Keratinocyte (primary cell): Measurements from ENCODE around the gene FRAS1. TPM values are rescaled to one million over a fixed set of nuclear protein-coding genes. Genes with fewer than 3 reads are reported as not detected.

ENCODE experiments used
- DNase-seq: peaks from one replicate; pipeline ENCODE4 v3.0.0-alpha.2; 2011; ENCODE audit warnings: low read depth, missing footprints, low spot score
- FAIRE-seq: peaks from 2 replicates; lab custom pipeline; 2011; peaks lifted over from hg19 to GRCh38; lab: Jason Lieb, UNC
- H2AFZ ChIP-seq: 2 replicates; pipeline ENCODE4 v1.6.0; 2012; ENCODE audit warnings: low read length, control low read depth, inconsistent platforms; ENCODE audit not compliant: control insufficient read depth
- H3K27ac ChIP-seq: 2 replicates; pipeline ENCODE4 v1.5.1; 2011; ENCODE audit warnings: low read length; ENCODE audit not compliant: control insufficient read depth, insufficient read depth
- H3K27me3 ChIP-seq: 3 replicates; pipeline ENCODE4 v1.6.0; 2011; ENCODE audit warnings: low read length; ENCODE audit not compliant: control insufficient read depth, insufficient read depth; ENCODE audit errors: extremely low read depth
- H3K36me3 ChIP-seq, 2 experiments: 2 replicates in 1 of 2; 3 replicates in 1 of 2; pipeline ENCODE4 v1.5.1; 2011; ENCODE audit warnings: low read length in 2 of 2, mild to moderate bottlenecking in 1 of 2; ENCODE audit not compliant: control insufficient read depth in 2 of 2, insufficient read depth in 2 of 2; ENCODE audit errors: extremely low read depth in 1 of 2
- H3K4me1 ChIP-seq: 3 replicates; pipeline ENCODE4 v1.5.1; 2011; ENCODE audit warnings: low read length; ENCODE audit not compliant: control insufficient read depth, insufficient read depth; ENCODE audit errors: extremely low read depth
- H3K4me2 ChIP-seq: 3 replicates; pipeline ENCODE4 v1.6.0; 2011; ENCODE audit warnings: low read depth, low read length; ENCODE audit not compliant: control insufficient read depth, insufficient read depth; ENCODE audit errors: extremely low read depth
- H3K4me3 ChIP-seq, 3 experiments: fragments of 200-600 bp in 1 of 3; sonication (generic) in 1 of 3; 2 replicates in 2 of 3; 3 replicates in 1 of 3; pipeline ENCODE4 v1.5.1; 2011 to 2016; ENCODE audit warnings: low read length in 3 of 3, mild to moderate bottlenecking in 3 of 3, control low read depth in 2 of 3, inconsistent platforms in 1 of 3, low read depth in 1 of 3, mixed read lengths in 1 of 3, mixed run types in 1 of 3, moderate library complexity in 1 of 3; ENCODE audit not compliant: control insufficient read depth in 2 of 3, insufficient read depth in 2 of 3; ENCODE audit errors: extremely low read depth in 1 of 3
- H3K79me2 ChIP-seq: 2 replicates; pipeline ENCODE4 v1.6.0; 2012; ENCODE audit warnings: low read length; ENCODE audit not compliant: control insufficient read depth, insufficient read depth
- H3K9ac ChIP-seq: 3 replicates; pipeline ENCODE4 v1.6.0; 2011; ENCODE audit warnings: low read length; ENCODE audit not compliant: control insufficient read depth, insufficient read depth; ENCODE audit errors: extremely low read depth
- H3K9me1 ChIP-seq: 3 replicates; pipeline ENCODE4 v1.6.0; 2011; ENCODE audit warnings: low read length; ENCODE audit not compliant: control insufficient read depth, insufficient read depth; ENCODE audit errors: extremely low read depth
- H3K9me3 ChIP-seq: 2 replicates; pipeline ENCODE4 v1.5.1; 2012; ENCODE audit warnings: low read depth, low read length; ENCODE audit not compliant: control insufficient read depth
- H4K20me1 ChIP-seq: 3 replicates; pipeline ENCODE4 v1.6.0; 2011; ENCODE audit warnings: low read length; ENCODE audit not compliant: control insufficient read depth, insufficient read depth; ENCODE audit errors: extremely low read depth
- CTCF ChIP-seq, 3 experiments: IDR thresholded peaks in 1 of 3; conservative IDR thresholded peaks in 1 of 3; optimal IDR thresholded peaks in 1 of 3; 2 replicates in 2 of 3; 3 replicates in 1 of 3; pipeline versions ENCODE3 to v1.5.1; 2011; ENCODE audit warnings: low read length in 3 of 3, mild to moderate bottlenecking in 3 of 3, moderate library complexity in 2 of 3, control low read depth in 1 of 3, inconsistent platforms in 1 of 3; ENCODE audit not compliant: insufficient read depth in 2 of 3; ENCODE audit errors: extremely low read depth in 1 of 3
- EZH2 ChIP-seq: IDR thresholded peaks from one replicate; pipeline ENCODE4 v1.6.1; 2012; ENCODE audit warnings: inconsistent platforms, mild to moderate bottlenecking, low read length, moderate library complexity
- dilution Hi-C: fragments of 300-500 bp; cut with MboI; formaldehyde crosslinking; loops from one replicate; pipeline ENCODE4 v1.7.0; 2020; ENCODE audit warnings: low sequenced_read_pairs; ENCODE audit not compliant: extremely low pct_ligation_motif_present
- polyA plus RNA-seq, 5 experiments: library from polyadenylated mRNA; depleted of rRNA in 3 of 5; stranded (reverse) in 3 of 5; stranded (forward) in 1 of 5; unstranded in 1 of 5; fragments of >200 nt; gene quantifications; 1 replicate in 1 of 5; 2 replicates in 3 of 5; 3 replicates in 1 of 5; pipeline versions ENCODE4 v1.2.1 to v1.2.3, GENCODE V29; 2011 to 2012; ENCODE audit warnings: missing spikeins in 2 of 5, low read depth in 1 of 5, low replicate concordance in 1 of 5

The FRAS1 gene
- polyA plus RNA-seq, 1 donor (not counting 4 experiments of a cell fraction or from before 2014, with no cell fraction given): 3.5 TPM

GRCh38 chr4:78410676-78411075, 353.6 kb downstream of the FRAS1 start:
- TF ChIP-seq CTCF (optimal IDR thresholded peaks at IDR 0.05 in 1 of 3, IDR thresholded peaks at IDR 0.05 in 1 of 3, conservative IDR thresholded peaks at IDR 0.05 in 1 of 3; ENCODE audit: extremely low read depth in 1 of 3, insufficient read depth in 2 of 3, low read length in 3 of 3) (no peak), EZH2 (no peak)
- DNase-seq (no peak), FAIRE-seq (no peak)
- Histone ChIP-seq H3K27ac (no peak overlapping the region), H3K9ac (no peak overlapping the region), H3K4me1 (no peaks in the 10 kb centered on the region), H3K4me2 (no peak overlapping the region), H3K9me1 (no peaks in the 10 kb centered on the region), H2AFZ (no peak overlapping the region), H3K27me3 (no peaks in the 10 kb centered on the region), H3K4me3 (no peak overlapping the region), H4K20me1 (no peaks in the 10 kb centered on the region), H3K36me3 (no peaks in the 10 kb centered on the region), H3K9me3 (no peaks in the 10 kb centered on the region), H3K79me2 (no peaks in the 10 kb centered on the region)
- dilution Hi-C loops: no loop called here

GRCh38 chr4:78414116-78414515, 357.0 kb downstream of the FRAS1 start:
- Histone ChIP-seq H3K27me3 (no peaks in the 10 kb centered on the region), H3K9me1 (no peaks in the 10 kb centered on the region), H3K9ac (no peak overlapping the region), H3K9me3 (no peaks in the 10 kb centered on the region), H3K4me1 (peaks cover 17% of the 10 kb centered on the region), H4K20me1 (no peaks in the 10 kb centered on the region), H3K79me2 (no peaks in the 10 kb centered on the region), H3K4me3 (no peak overlapping the region), H3K36me3 (no peaks in the 10 kb centered on the region), H2AFZ (no peak overlapping the region), H3K27ac (no peak overlapping the region), H3K4me2 (no peak overlapping the region)
- DNase-seq: no peak
- no peak for FAIRE-seq
- TF ChIP-seq CTCF (optimal IDR thresholded peaks at IDR 0.05 in 1 of 3, IDR thresholded peaks at IDR 0.05 in 1 of 3, conservative IDR thresholded peaks at IDR 0.05 in 1 of 3; ENCODE audit: extremely low read depth in 1 of 3, insufficient read depth in 2 of 3, low read length in 3 of 3) (no peak), EZH2 (no peak)
- dilution Hi-C loops: no loop called here
